Uterus (tissue), 4 donors: ENCODE results near the gene RBMXL3. TPM values are rescaled to one million over a fixed set of nuclear protein-coding genes. Genes with fewer than 3 reads are reported as not detected.
"Not testable (repeated sequence)": the region's sequence is repeated elsewhere in the genome, so short reads cannot be mapped to it uniquely, and the experiment has no call there.

Source experiments
- DNase-seq, 2 donors: peaks; one replicate each; pipeline ENCODE4 v3.0.0-alpha.2; 2019 to 2020
- H3K27ac ChIP-seq, 2 donors: fragments of 200-600 bp; sonication (generic); 1 replicate in 1 of 2; 2 replicates in 1 of 2; pipeline ENCODE4 v1.5.1; 2016 to 2018
- H3K27me3 ChIP-seq, 2 donors: fragments of 200-600 bp; sonication (generic); one replicate each; pipeline ENCODE4 v1.5.1; 2018 to 2019; ENCODE audit warnings: control low read depth in 1 of 2
- H3K36me3 ChIP-seq, 2 donors: fragments of 200-600 bp; sonication (generic); one replicate each; pipeline ENCODE4 v1.5.1; 2019; ENCODE audit warnings: control low read depth in 1 of 2
- H3K4me1 ChIP-seq, 2 donors: fragments of 200-600 bp; sonication (generic); one replicate each; pipeline ENCODE4 v1.5.1; 2018 to 2019; ENCODE audit warnings: control low read depth in 1 of 2
- H3K4me3 ChIP-seq, 2 donors: fragments of 200-600 bp; sonication (generic); 1 replicate in 1 of 2; 2 replicates in 1 of 2; pipeline ENCODE4 v1.5.1; 2018 to 2019; ENCODE audit warnings: mild to moderate bottlenecking in 1 of 2
- H3K9me3 ChIP-seq, 2 donors: fragments of 200-600 bp; sonication (generic); one replicate each; pipeline ENCODE4 v1.5.1; 2019; ENCODE audit warnings: control low read depth in 1 of 2
- CTCF ChIP-seq, 4 experiments: fragments of 200-600 bp in 2 of 4; fragments of 450-650 bp in 2 of 4; sonication (generic) in 2 of 4; IDR thresholded peaks; one replicate each; pipeline ENCODE4 v1.5.1; 2016 to 2019; ENCODE audit warnings: antibody characterized with exemption in 4 of 4, mild to moderate bottlenecking in 2 of 4, moderate library complexity in 1 of 4
- POLR2A ChIP-seq, 2 donors: fragments of 450-650 bp; IDR thresholded peaks; one replicate each; pipeline ENCODE4 v1.6.1; 2016; ENCODE audit warnings: antibody characterized with exemption in 2 of 2, mild to moderate bottlenecking in 1 of 2, moderate library complexity in 1 of 2
- intact Hi-C: fragments of 100-400 bp; cut with DNase I; formaldehyde crosslinking; loops from one replicate; pipeline ENCODE4 v1.15.1; 2023; ENCODE audit warnings: low total_unique reads
- total RNA-seq, 4 donors: library from RNA; depleted of rRNA in 3 of 4; stranded (reverse); fragments of >200 nt in 3 of 4; gene quantifications; one replicate each; pipeline versions ENCODE4 v1.1.0 to v1.2.4, GENCODE V29; 2014 to 2023
- donor health status: DM: yes; HTN: yes; CAD: no.

RBMXL3 gene
- total RNA-seq, 4 donors from 2014 or later: not detected

- Histone ChIP-seq H3K36me3 (no peaks in the 10 kb centered on the region), H3K9me3 (no peaks in the 10 kb centered on the region), H3K27me3 (no peaks in the 10 kb centered on the region), H3K27ac (no peak overlapping the region), H3K4me3 (no peak overlapping the region), H3K4me1 (no peaks in the 10 kb centered on the region)
- intact Hi-C loops: no loop called here
- DNase-seq: no peak
- TF ChIP-seq POLR2A (IDR thresholded peaks at IDR 0.05) (no peak), CTCF (IDR thresholded peaks at IDR 0.05) (no peak)
These were observed 24.9 kb downstream of the RBMXL3 start for GRCh38 chrX:115214151-115214550.

GRCh38 chrX:115214605-115215004 lies 25.4 kb downstream of the RBMXL3 start:
- Histone ChIP-seq H3K4me3 (no peak overlapping the region), H3K4me1 (no peaks in the 10 kb centered on the region), H3K36me3 (no peaks in the 10 kb centered on the region), H3K9me3 (no peaks in the 10 kb centered on the region), H3K27ac (no peak overlapping the region), H3K27me3 (no peaks in the 10 kb centered on the region)
- TF ChIP-seq CTCF (IDR thresholded peaks at IDR 0.05): no peak
- TF ChIP-seq POLR2A (IDR thresholded peaks at IDR 0.05): no peak
- intact Hi-C loops: no loop called here
- no peak for DNase-seq

- H3K4me1 ChIP-seq, H3K36me3 ChIP-seq, H3K4me3 ChIP-seq, intact Hi-C loops, H3K9me3 ChIP-seq, H3K27me3 ChIP-seq, H3K27ac ChIP-seq, DNase-seq: not testable (repeated sequence)
These were observed 28.1 kb downstream of the RBMXL3 start for GRCh38 chrX:115217346-115217745.

GRCh38 chrX:115226929-115227328 lies 37.7 kb downstream of the RBMXL3 start:
- intact Hi-C loops: no loop called here
- Histone ChIP-seq H3K4me1 (no peaks in the 10 kb centered on the region), H3K9me3 (no peaks in the 10 kb centered on the region), H3K36me3 (no peaks in the 10 kb centered on the region), H3K27ac (no peak overlapping the region), H3K4me3 (no peak overlapping the region), H3K27me3 (no peaks in the 10 kb centered on the region)
- no peak for DNase-seq
- TF ChIP-seq CTCF (IDR thresholded peaks at IDR 0.05) (peak; percentile 19 to 42 (median 29)), POLR2A (IDR thresholded peaks at IDR 0.05) (no peak)

GRCh38 chrX:115229337-115230003 lies 40.3 kb downstream of the RBMXL3 start:
- Histone ChIP-seq H3K27ac (peak overlapping the region in 1 of 2 donors; percentile 28), H3K36me3 (no peaks in the 10 kb centered on the region), H3K9me3 (no peaks in the 10 kb centered on the region), H3K4me3 (no peak overlapping the region), H3K4me1 (no peaks in the 10 kb centered on the region), H3K27me3 (no peaks in the 10 kb centered on the region)
- DNase-seq: no peak
- intact Hi-C loops: no loop called here
- TF ChIP-seq POLR2A (IDR thresholded peaks at IDR 0.05): no peak
- no peak for TF ChIP-seq CTCF (IDR thresholded peaks at IDR 0.05)
